ENCODE data around the gene YBX1.
"Not testable (repeated sequence)": the region's sequence is repeated elsewhere in the genome, so short reads cannot be mapped to it uniquely, and the experiment has no call there.

Gene YBX1

DNA sequence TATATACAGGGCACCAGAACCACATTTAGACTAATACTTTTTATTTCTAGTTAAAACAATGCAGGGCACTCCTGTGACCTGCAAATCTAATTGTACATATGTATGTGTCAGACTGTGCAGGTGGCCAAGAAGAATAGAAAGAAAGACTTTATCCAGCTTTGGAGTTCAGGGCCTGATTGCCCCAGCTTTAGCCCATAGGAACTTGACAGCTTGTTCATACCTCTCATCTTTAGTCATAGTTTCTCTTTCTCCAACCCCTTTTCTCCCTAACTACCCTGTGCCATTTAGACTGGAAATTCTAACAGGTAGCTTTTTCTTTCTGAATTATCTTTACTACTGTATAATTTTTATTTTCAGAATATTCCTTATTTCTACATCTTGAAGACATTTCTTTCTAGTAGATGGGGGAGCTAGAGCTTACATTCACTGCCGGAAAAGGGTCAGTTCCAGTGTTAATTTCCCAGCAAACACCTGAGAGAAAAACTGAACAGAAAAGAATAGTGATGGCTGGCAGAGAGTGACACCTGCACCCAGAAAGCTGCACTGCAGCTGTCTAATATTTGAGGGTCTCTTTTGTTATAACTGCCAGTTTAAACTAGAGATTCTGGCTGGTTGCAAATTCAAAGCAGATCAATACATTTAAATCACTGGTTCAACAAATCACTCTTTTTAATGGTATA is 8.4 kb downstream of the YBX1 start:
- no peak for DNase-seq

DNA sequence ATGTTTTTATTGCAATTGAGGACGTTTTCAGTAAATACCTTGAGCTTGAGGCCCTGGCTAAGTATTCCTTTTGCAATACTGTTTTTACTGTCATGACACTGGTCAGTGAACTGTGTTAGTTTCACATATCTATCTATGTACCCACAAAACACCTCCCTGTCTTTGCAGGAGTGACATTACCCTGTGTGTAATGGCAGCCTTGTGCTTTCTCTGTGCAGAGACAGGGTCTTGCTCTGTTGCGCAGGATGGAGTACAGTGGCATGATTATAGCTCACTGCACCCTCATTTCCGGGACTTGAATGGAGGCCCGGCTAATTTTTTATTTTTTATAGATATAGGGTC is 8.9 kb downstream of the YBX1 start:
- DNase-seq = no peak

DNA sequence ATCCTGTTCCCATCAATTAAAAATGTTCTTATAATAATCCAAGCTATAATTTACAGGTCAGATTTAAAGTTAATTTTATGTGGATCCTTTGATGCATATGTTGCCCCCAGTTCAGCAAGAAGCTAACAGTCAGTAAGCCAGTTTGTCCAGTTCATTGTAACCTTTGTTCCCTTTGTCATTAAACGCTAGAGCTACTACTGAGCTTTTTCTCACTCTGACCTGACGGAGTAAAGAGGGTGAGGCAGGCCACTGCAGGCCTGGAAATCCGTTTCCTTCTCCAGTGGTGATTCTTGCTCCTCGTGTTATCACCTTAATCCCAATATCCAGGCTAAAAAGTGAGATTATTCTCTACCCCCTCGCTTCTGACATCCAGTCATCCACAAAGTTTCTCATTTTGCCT is 10.2 kb downstream of the YBX1 start:
- no peak for DNase-seq

DNA sequence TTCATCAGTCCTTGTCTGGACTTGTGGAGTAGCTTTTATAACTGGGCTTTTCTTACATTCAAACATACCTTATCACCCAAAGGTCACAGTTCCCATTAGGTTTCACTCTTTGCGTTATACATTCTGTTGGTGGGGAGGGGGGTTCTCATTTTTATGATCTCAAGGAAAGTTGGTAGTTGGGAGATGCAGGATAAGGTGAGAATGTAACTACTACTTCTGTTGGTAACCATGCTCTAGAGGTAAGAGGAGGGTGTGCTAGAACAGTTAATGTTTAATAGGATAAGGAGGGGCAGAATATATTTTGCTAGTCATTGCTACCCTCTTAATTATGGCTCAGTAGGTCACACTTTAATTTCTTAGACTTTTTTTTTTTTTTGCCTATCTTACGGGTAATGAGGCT is 10.7 kb downstream of the YBX1 start:
- no peak for DNase-seq

DNA sequence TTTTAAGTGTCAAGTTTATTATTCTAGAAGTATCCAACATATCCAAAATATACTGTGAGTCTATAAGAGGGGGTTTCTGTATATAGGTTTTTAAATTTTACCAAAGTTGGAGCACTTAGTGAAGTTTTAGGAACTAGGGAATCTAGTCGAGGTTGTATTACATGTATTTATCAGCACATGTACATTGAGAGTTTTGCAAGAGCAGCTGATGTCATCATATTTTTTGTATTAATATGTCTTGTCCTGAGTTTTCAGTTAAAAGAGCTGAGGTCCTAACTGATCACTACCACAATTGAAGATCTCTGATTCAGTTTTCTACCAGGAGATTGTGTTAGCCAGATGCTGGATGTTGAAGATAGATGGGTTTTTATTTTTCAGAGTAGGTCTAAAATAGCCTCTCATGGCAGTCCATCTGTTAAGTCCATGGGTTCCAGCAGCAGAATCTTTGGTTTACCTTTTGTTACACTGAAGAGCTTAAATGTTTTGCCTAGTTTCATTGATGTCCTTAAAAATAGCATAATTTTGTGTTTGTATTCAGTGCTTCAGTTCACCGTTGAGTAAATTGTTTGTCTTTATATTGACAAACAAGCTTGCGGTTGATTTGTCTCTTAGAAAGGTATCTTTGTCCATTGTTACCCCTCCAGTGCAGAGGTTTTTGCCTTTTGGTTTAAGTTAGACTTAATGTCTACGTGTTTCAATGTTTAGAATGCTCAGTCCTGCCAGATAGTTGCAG is 16.0 kb downstream of the YBX1 start:
- no peak for DNase-seq

DNA sequence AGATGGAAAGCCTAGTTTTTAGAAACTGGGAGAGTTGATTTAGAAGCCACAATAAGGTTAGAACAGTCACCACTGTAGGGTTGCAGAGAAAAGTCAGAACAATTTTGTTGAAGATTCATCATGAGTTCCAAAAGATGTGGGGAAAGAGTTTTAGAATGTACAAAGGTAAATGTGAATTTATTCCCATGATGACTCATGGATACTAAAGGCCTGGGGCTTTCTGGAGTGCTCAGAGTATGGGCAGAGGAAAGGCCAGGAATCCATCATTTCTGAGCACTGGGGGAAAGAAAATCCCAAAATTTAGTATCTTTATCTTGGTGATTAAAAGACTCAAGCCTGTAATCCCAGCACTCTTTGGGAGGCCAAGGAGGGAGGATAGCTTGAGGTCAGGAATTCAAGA is 17.8 kb downstream of the YBX1 start:
- DNase-seq = no peak

DNA sequence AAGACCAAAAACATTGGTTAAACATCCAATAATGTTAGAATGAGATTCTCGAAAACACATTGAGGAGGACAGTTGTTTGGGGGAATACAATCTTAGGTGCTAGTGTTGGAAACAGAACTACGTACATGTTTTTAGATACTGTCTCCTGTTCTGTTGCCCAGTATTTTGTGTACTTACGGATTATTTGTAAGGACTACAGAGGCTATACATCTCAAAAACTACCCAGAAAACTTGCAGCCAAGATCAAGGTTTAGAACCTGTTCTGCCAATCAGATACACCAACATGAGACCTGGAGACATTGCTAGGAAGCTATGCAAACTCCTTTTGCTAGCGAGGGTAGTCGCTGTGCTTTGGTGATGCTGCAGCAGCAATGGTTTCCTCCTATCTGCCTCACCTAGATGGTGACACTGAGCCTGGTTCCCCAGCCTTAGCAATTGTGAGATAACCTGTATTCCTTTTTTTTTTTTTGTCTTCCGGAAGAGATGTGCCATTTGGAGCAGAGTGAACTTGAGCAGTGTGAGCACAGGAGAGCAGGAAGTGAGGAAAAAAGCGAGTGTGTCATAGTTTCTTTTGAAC is 21.8 kb downstream of the YBX1 start:
- DNase-seq = no peak

DNA sequence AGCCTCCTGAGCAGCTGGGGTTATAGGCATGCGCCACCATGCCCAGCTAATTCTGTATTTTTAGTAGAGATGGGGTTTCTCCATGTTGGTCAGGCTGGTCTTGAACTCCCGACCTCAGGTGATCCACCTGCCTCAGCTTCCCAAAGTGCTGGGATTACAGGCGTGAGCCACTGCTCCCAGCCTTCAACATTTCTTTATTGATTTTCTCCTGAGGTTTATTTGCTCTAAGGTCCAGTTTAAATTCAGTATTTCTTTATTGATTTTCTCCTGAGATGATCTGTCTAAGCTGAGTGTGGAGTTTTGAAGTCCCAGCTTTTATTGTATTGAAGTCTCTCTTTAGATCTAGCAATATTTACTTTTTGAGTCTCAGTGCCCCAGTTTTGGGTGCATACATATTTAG is 30.6 kb downstream of the YBX1 start:
- DNase-seq = not testable (repeated sequence)

DNA sequence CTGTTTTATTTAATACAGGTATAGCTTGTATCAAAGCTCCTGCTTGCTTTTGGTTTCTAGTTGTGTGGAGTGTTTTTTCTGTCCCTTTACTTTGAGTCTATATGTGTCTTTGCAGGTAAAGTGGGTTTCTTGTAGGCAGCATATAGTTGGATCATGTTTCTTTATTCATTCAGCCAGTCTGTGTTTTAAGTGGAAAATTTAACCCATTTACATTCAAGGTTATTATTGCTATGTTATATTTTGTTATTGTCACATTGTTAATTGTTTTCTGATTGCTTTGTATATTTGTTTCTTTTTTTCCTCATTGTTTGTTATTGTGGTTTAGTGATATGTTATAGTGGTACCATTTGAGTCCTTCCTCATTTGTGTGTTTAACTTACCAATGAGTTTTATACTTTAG is 31.1 kb downstream of the YBX1 start:
- DNase-seq = no peak

DNA sequence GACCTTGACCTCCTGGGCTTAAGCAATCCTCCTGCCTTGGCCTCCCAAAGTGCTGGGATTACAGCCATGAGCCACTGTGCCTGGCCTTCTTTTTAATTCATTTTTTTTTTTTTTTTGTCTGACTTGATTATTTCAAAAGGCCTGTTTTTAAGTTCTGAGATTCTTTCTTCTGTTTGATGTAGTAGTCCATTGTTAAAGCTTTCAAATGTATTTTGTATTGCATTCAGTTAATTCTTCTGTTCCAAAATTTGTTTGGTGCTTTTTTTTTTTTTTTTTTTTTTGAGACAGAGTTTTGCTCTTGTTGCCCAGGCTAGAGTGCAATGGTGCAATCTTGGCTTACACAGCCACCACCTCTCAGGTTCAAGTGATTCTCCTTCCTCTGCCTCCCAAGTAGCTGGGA is 32.2 kb downstream of the YBX1 start:
- DNase-seq = not testable (repeated sequence)

DNA sequence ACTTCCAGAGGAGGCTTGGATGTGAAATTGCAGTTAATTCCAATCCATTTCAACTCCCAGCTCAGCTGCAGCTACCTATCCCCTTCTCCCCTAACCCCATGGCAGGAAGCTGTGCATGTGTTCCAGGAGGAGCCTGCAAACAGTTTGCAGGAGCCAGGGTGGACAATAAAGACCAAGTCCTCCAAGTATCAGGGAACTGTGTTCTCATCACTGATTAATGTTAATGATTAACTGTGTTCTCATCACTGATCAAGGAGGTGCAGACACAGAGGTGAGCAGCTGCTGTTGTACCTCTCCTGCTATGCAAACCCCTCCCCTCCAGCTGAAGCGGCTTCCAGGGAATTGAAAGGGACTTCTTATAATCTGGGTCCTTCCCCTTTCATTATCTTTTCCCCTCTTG is 38.6 kb downstream of the YBX1 start:
- no peak for DNase-seq

DNA sequence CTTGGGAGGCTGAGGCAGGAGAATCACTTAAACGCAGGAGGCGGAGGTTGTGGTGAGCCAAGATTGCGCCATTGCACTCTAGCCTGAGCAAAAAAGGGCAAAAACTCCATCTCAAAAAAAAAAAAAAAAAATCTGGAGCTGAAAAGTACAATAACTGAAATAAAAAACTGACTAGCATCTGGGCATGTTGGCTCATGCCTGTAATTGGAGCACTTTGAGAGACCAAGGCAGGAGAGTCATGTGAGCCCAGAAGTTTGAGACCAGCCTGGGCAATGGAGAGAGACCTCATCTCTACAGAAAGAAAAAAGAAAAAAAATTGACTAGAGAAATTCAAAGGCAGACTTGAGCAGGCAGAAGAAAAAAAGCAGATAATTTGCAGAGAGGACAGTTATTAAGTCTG is 39.7 kb downstream of the YBX1 start:
- no peak for DNase-seq

DNA sequence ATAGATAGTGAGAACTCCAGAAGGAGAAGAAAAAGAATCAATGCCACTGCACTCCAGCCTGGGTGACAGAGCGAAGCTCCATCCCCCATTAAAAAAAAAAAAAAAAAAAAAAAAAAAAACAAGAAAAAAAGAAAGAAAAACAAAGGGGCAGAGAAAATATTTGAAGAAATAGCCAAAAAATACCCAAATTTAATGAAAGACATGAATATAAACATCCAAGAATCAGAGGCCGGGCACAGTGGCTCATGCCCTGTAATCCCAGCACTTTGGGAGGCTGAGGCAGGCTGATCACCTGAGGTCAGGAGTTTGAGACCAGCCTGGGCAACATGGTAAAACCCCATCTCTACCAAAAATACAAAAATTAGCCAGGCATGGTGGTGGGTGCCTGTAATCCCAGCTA is 40.2 kb downstream of the YBX1 start:
- not testable (repeated sequence) for DNase-seq

DNA sequence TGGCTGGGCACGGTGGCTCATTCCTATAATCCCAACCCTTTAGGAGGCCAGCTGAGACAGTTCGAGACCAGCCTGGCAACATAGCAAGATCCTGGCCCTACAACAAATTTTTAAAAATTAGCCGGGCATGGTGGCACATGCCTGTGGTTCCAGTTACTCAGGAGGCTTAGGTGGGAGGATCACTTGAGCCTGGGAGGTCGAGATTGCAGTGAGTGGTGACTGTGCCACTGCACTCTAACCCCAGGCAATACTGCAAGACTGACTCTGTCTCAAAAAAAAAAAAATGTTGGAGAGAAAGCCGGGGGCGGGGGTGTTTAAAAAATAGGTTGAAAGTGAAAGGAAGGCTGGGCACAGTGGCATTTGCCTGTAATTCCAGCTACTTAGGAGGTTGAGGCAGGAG is 41.3 kb downstream of the YBX1 start:
- no peak for DNase-seq

DNA sequence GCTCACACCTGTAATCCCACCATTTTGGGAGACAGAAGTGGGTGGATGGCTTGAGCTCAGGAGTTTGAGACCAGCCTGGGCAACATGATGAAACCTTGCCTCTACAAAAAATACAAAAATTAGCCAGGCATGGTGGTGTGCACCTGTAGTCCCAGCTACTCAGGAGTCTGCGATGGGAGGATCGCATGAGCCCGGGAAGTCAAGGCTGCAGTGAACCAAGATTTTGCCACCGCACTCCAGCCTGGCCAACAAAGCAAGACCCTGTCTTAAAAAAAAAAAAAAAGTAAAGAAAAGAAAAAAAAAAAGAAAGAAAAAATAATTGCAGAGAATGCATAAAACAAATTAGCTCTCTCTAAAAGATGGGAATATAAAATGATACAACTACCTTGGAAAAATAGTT is 43.6 kb downstream of the YBX1 start:
- DNase-seq = not testable (repeated sequence)

DNA sequence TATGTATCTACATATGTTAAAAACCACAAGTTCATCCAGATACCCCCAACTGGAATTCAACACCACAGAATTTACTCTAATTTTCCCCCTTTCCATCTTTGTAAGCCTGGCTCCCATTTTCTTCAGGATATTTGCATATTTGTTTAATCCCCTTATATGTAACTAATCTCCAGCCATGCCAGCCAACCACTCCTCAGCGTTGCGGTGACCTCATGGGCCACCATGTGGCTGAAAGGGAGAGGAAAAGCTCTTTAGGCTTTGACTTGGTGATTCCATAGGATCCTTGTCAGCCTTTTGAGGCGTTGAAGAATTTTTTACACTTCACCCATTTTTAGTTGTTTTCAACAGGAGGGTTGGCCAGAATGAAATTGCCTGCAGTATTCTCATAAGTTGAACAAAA is 47.8 kb downstream of the YBX1 start:
- no peak for DNase-seq

DNA sequence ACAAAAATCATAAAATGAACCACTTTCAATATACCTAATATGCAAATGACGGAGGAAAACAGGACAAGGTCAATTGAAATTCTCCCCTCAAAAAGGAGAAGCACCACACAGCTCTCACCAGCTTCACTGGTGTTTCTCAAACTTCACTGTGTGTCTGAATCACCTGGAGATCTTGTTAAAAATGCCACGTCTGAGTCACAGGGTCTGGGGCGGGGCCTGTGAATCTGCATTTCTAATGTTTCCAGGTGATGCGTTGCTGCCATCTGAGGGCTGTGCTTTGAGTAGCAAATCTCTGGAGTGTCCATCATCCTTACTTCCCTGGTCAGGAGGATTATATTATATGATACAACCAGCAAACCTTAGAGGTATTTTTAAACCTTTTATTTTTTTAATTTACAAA is 48.8 kb downstream of the YBX1 start:
- DNase-seq = peak in 1 of 2 donors; percentile 21

DNA sequence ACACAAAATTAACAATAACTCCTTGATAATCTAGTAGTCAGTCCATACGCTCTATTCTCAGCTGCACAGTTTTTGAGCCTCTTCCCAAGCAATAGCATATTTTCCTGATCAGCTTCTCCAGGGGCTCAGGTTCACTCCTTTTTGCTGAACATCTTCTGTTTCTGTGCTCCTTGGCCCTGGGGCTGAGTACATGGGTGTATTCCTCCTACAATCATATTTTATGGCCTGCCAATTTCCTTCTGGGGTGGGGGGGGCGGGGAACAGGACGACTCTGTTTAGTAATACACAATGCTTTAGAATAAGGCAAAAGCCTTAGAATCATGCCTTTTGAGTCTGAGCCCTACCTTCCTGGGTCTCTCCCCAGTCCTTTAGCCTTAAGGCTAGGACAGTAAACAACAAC is 49.4 kb downstream of the YBX1 start:
- no peak for DNase-seq

DNA sequence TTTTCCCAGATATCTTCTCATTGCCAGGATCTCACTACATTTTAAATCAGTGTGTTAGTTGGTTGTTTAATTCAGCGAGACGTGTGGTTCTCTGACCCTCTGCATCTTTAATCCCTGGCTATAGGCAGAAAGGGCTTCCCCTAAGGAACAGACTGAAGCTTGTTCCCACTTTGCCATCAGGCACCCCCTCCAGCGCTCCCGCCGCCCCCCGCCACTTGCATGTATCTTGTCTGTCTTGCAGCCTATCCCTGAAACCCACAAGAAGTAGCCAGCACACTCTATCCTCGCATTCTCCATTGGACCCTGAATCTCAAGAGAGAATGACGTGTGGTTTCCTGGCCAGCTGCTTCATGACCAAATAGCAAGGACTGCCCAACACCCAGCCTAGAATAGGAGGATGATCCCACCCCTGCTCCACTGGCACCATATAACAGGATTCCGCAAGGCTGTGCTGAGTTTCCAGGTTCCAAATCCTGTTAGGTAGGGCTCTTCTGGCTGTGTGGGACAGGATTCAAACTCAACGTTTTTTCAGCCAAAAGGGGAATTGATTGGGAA is 50.0 kb downstream of the YBX1 start:
- DNase-seq = no peak

DNA sequence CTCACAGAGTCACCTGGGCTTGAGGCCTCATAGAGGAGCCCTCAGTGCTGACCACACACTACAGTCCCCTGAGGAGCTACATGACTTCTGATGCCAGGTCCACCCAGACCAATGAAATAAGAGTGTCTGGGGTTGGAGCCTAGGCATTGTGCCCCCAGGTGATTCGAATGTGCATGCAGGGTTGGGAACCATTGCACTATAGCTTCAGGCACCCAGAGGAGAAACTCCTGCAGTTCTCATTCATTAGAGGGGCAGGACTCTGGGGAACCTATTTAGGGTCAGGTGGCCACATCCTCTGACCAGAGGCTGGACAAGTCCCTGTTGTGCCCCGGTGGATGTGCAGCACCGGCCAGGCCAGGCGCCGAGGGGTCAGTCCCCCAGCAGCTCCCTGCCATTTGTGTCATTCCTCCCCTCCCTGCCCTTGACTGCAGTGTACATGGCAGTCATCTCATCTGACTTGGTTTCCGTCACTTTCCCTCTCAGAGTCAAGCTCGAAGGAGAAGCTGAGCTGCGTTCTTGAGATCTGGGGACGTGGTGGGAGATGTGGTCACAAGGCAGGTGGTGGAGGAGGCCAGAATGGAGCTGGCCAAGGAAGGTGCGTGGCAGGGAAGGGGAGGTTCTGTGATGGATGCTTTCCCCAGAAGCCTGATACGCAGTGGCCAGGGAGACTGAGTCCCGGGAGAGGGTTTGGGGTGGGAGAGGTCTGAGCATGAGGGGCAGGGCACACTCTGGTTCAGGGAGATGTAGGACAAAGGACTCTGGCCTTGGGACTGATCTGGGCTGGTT is 51.4 kb downstream of the YBX1 start:
- DNase-seq = no peak

DNA sequence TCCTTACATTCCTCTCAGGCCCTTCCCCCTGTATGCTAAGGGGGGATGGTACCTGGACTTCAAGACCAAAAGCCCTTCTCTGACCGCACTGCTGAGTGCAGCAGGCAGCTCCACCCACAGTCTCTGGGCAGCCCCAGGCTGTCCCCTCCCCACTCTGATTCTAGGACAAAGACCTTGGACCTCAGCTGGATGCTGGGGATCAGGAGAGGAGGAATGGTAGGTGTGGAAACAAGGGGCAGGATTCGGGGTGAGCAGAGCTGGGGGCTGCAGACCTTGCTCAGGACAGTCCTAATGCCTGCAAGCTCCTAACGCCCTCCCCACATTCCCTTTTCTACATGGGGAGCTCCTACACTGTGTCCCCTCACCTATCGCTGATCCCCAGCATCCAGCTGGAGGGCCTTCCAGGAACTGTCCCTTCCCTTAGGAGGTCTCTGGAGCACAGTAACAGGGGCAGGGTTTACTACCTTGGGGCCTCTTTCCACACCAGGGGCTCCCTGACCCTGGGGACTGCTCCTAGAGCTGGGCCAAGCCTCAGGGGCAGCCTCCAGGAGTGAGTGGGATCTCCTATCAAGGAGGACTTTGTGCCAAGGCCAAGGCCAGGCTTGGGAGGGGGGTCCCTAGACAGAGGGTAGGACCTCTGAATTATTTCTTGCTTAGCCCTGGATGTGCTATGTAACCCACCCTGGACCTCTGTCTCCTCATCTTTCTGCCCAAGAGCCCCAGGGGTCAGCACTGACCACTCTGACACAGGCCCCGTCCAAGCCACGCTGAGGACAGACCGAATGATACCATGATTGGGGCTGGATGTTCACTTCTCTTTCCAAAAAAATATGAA is 52.2 kb downstream of the YBX1 start:
- DNase-seq = no peak

DNA sequence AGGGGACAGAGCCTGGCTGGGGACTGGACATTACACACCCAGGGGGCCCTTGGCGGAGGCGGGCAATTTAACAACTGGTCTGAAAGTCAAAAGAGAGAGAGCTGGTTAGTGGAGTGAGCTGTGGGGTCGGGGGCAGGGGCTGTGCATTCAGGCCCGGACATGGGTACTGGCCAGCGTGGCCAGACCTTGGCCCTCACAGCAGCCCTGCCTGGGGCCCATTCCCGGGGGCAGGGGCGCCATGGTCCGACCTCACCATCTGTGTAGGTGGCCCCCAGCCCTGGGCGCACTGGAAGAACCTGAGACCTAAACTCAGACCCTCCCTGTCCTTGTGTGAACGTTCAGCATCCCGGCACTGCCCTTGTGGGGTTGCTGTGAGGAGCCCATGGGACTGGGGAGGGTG is 52.8 kb downstream of the YBX1 start:
- DNase-seq = no peak

All from CD4-positive, alpha-beta T cell treated with Interferon alpha-2 for 1 hour (primary cell).